HepG2 (cell line): ENCODE data around the gene MYOM1.

ENCODE experiments used
- CHD4 ChIP-seq: fragments of 200-600 bp; sonication (generic); IDR thresholded peaks from 2 replicates; pipeline ENCODE4 v1.7.0; 2017; ENCODE audit warnings: mild to moderate bottlenecking, low read length, borderline replicate concordance
- EP300 ChIP-seq, 3 experiments: sonication (generic) in 1 of 3; formaldehyde crosslinking in 1 of 3; IDR thresholded peaks; 2 replicates each; pipeline versions ENCODE4 v1.5.1 to v1.6.1; 2011 to 2020; ENCODE audit warnings: low read depth in 2 of 3, low read length in 2 of 3, borderline replicate concordance in 1 of 3, improper control_type of control experiment in 1 of 3, mild to moderate bottlenecking in 1 of 3, missing genetic modification reagents in 1 of 3, moderate library complexity in 1 of 3
- FOXC1 ChIP-seq: sonication (generic); formaldehyde crosslinking; IDR thresholded peaks from 2 replicates; pipeline ENCODE4 v1.8.0; 2022; ENCODE audit warnings: mild to moderate bottlenecking, missing genetic modification reagents, borderline replicate concordance
- NFYB ChIP-seq: sonication (generic); formaldehyde crosslinking; IDR thresholded peaks from 2 replicates; pipeline ENCODE4 v1.4.0; 2020; ENCODE audit warnings: missing genetic modification reagents
- SMARCC2 ChIP-seq: fragments of 450-650 bp; IDR thresholded peaks from 2 replicates; pipeline ENCODE4 v1.6.1; 2017; ENCODE audit warnings: antibody characterized with exemption, mild to moderate bottlenecking
- TAF1 ChIP-seq: sonication (generic); formaldehyde crosslinking; IDR thresholded peaks from 2 replicates; pipeline ENCODE4 v1.4.0; 2020; ENCODE audit warnings: missing genetic modification reagents
- ZNF121 ChIP-seq: sonication (generic); formaldehyde crosslinking; IDR thresholded peaks from 2 replicates; pipeline ENCODE4 v1.5.0; 2020; ENCODE audit warnings: mild to moderate bottlenecking, missing genetic modification reagents
- TF ChIP-seq, protein P1 (sequence below): sonication (generic); formaldehyde crosslinking; IDR thresholded peaks from 2 replicates; pipeline ENCODE4 v1.4.0; 2020; ENCODE audit warnings: missing genetic modification reagents

DNA sequence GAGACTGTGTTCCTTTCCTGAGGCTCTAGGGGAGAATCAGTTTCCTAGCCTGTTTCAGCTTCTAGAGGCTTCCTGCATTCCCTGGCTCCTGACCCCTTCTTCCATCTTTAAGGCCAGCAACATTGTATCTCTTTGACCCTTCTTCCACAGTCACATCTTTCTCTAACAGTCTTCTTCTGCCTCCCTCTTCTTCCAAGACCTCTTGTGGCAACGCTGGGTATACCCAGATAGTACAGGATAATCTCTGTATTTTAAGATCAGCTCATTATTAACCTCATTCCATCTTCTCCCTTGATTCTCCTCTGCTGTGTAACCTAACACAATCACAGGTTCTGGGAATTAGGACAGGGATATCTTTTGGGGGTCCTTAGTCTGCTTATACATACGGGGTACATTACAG is 19.0 kb upstream of the MYOM1 start:
- no peak for TF ChIP-seq TAF1 (CRISPR knock-in tag)
- no peak for TF ChIP-seq EP300 (IDR thresholded peaks at IDR 0.05; ENCODE audit: low read depth in 2 of 2, low read length in 2 of 2)
- no peak for TF ChIP-seq EP300 (CRISPR knock-in tag; IDR thresholded peaks at IDR 0.05; ENCODE audit: borderline replicate concordance)
- TF ChIP-seq, protein P1, sequence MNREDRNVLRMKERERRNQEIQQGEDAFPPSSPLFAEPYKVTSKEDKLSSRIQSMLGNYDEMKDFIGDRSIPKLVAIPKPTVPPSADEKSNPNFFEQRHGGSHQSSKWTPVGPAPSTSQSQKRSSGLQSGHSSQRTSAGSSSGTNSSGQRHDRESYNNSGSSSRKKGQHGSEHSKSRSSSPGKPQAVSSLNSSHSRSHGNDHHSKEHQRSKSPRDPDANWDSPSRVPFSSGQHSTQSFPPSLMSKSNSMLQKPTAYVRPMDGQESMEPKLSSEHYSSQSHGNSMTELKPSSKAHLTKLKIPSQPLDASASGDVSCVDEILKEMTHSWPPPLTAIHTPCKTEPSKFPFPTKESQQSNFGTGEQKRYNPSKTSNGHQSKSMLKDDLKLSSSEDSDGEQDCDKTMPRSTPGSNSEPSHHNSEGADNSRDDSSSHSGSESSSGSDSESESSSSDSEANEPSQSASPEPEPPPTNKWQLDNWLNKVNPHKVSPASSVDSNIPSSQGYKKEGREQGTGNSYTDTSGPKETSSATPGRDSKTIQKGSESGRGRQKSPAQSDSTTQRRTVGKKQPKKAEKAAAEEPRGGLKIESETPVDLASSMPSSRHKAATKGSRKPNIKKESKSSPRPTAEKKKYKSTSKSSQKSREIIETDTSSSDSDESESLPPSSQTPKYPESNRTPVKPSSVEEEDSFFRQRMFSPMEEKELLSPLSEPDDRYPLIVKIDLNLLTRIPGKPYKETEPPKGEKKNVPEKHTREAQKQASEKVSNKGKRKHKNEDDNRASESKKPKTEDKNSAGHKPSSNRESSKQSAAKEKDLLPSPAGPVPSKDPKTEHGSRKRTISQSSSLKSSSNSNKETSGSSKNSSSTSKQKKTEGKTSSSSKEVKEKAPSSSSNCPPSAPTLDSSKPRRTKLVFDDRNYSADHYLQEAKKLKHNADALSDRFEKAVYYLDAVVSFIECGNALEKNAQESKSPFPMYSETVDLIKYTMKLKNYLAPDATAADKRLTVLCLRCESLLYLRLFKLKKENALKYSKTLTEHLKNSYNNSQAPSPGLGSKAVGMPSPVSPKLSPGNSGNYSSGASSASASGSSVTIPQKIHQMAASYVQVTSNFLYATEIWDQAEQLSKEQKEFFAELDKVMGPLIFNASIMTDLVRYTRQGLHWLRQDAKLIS (CRISPR knock-in tag): no peak
- no peak for TF ChIP-seq NFYB
- TF ChIP-seq ZNF121 (CRISPR knock-in tag): no peak
- no peak for TF ChIP-seq CHD4
- no peak for TF ChIP-seq SMARCC2
- TF ChIP-seq FOXC1 (CRISPR knock-in tag): no peak
